Neural progenitor cell (in vitro differentiated cells): Measurements from ENCODE around the gene DIDO1. TPM values are rescaled to one million over a fixed set of nuclear protein-coding genes. Genes with fewer than 3 reads are reported as not detected.
A peak's percentile ranks its signal among the peaks of the same experiment; 100 is the strongest.

Source experiments
- DNase-seq: peaks from one replicate; pipeline ENCODE4 v3.0.0-alpha.2; 2016; ENCODE audit warnings: low spot score
- H2AFZ ChIP-seq: fragments of 200-600 bp; sonication (generic); replicated peaks from 2 replicates; pipeline ENCODE4 v1.6.1; 2016; ENCODE audit warnings: antibody characterized with exemption
- H3F3A ChIP-seq: fragments of 200-600 bp; sonication (generic); 2 replicates; pipeline ENCODE4 v1.6.1; 2016; ENCODE audit warnings: antibody characterized with exemption, low read depth
- H3K27ac ChIP-seq: fragments of 200-600 bp; sonication (generic); 2 replicates; pipeline ENCODE4 v1.5.1; 2016; ENCODE audit warnings: mild to moderate bottlenecking
- H3K27me3 ChIP-seq: fragments of 200-600 bp; sonication (generic); 2 replicates; pipeline ENCODE4 v1.6.1; 2016; ENCODE audit warnings: mild to moderate bottlenecking, moderate library complexity
- H3K36me3 ChIP-seq: fragments of 200-600 bp; sonication (generic); 2 replicates; pipeline ENCODE4 v1.5.1; 2016
- H3K4me1 ChIP-seq: fragments of 200-600 bp; sonication (generic); 2 replicates; pipeline ENCODE4 v1.6.1; 2016; ENCODE audit warnings: mixed run types
- H3K4me2 ChIP-seq: fragments of 200-600 bp; sonication (generic); 2 replicates; pipeline ENCODE4 v1.6.1; 2016
- H3K4me3 ChIP-seq: fragments of 200-600 bp; sonication (generic); 2 replicates; pipeline ENCODE4 v1.5.1; 2016
- H3K79me2 ChIP-seq: fragments of 200-600 bp; sonication (generic); 2 replicates; pipeline ENCODE4 v1.6.1; 2016; ENCODE audit warnings: low read depth
- H3K9ac ChIP-seq: fragments of 200-600 bp; sonication (generic); 2 replicates; pipeline ENCODE4 v1.6.1; 2016
- H3K9me3 ChIP-seq: fragments of 200-600 bp; sonication (generic); 2 replicates; pipeline ENCODE4 v1.5.1; 2016; ENCODE audit warnings: low read depth
- H4K20me1 ChIP-seq: fragments of 200-600 bp; sonication (generic); 2 replicates; pipeline ENCODE4 v1.6.1; 2016; ENCODE audit warnings: low read depth
- H3K27ac Mint-ChIP-seq: 3 replicates; pipeline ENCODE4 v1.8.0; 2021; ENCODE audit warnings: mixed read lengths
- H3K27me3 Mint-ChIP-seq: 2 replicates; pipeline ENCODE4 v1.8.0; 2022; ENCODE audit warnings: low read depth, mild to moderate bottlenecking, inconsistent platforms, moderate library complexity, mixed read lengths; ENCODE audit not compliant: insufficient read depth
- H3K36me3 Mint-ChIP-seq: 3 replicates; pipeline ENCODE4 v1.8.0; 2021; ENCODE audit warnings: mixed read lengths
- H3K4me1 Mint-ChIP-seq: 3 replicates; pipeline ENCODE4 v1.8.0; 2021; ENCODE audit warnings: mixed read lengths
- H3K4me3 Mint-ChIP-seq: 3 replicates; pipeline ENCODE4 v1.8.0; 2021; ENCODE audit warnings: mild to moderate bottlenecking, moderate library complexity, mixed read lengths
- H3K9me3 Mint-ChIP-seq: 3 replicates; pipeline ENCODE4 v1.8.0; 2020; ENCODE audit warnings: mixed read lengths
- EZH2 ChIP-seq: fragments of 200-600 bp; sonication (generic); IDR thresholded peaks from 2 replicates; pipeline ENCODE4 v1.6.1; 2017; ENCODE audit warnings: antibody characterized with exemption, mild to moderate bottlenecking, moderate library complexity
- EZH2phosphoT487 ChIP-seq: fragments of 200-600 bp; sonication (generic); IDR thresholded peaks from 2 replicates; pipeline ENCODE4 v1.6.1; 2017; ENCODE audit warnings: antibody characterized with exemption
- total RNA-seq: library from RNA; depleted of rRNA; stranded (reverse); fragments of >200 nt; gene quantifications from 2 replicates; pipeline ENCODE4 v1.2.3, GENCODE V29; 2015; ENCODE audit warnings: low replicate concordance
- TF ChIP-seq, protein P1 (sequence below): fragments of 200-600 bp; sonication (generic); IDR thresholded peaks from 2 replicates; pipeline ENCODE4 v1.5.1; 2017; ENCODE audit warnings: antibody characterized with exemption, mild to moderate bottlenecking

Gene DIDO1
- total RNA-seq, 1 donor from 2014 or later = 64.5 TPM

DNA sequence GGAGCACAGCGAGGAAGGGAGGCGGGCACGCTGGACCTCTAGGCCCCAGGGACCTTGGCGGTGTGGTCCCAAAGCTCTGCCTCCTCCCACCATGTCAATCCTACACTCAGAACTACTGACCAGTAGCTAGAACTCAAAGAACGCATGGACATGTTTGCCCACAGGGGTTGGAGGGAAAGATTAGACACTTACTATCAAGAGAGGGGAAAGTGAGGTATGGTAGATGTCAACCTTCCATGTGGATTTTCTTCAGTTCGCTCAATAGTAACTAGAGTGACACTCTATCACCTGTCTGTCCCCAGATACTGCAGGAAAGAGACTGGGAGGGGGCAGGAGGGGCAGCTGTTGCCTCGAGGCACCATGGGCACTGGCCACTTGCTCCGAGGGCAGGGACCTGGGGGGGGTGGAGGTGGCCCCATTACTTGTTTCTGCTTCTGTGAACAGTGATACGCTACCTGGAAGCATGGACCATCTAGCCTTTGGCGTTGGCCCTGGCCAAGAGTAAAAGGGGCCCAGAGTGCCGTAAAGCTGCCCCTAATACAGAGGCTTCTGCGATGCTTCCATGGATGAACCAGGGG, 912 bp upstream of the DIDO1 start:
- Histone ChIP-seq H3K4me2 (peak overlapping the region; percentile 97), H3K79me2 (peaks cover 98% of the 10 kb centered on the region), H3K4me3 (peak overlapping the region; percentile 99), H4K20me1 (peaks cover 95% of the 10 kb centered on the region), H2AFZ (no peak overlapping the region), H3K27ac (no peak overlapping the region), H3K36me3 (no peaks in the 10 kb centered on the region), H3F3A (peaks cover 51% of the 10 kb centered on the region), H3K9me3 (no peaks in the 10 kb centered on the region), H3K4me1 (peaks cover 26% of the 10 kb centered on the region), H3K9ac (no peak overlapping the region), H3K27me3 (no peaks in the 10 kb centered on the region)
- Mint-ChIP-seq H3K36me3 (peaks cover 2% of the 10 kb centered on the region), H3K27ac (peak overlapping the region; percentile 57), H3K4me3 (peak overlapping the region; percentile 94), H3K27me3 (peaks cover 2% of the 10 kb centered on the region), H3K4me1 (peaks cover 52% of the 10 kb centered on the region), H3K9me3 (no peaks in the 10 kb centered on the region)
- no peak for DNase-seq
- TF ChIP-seq, protein P1, sequence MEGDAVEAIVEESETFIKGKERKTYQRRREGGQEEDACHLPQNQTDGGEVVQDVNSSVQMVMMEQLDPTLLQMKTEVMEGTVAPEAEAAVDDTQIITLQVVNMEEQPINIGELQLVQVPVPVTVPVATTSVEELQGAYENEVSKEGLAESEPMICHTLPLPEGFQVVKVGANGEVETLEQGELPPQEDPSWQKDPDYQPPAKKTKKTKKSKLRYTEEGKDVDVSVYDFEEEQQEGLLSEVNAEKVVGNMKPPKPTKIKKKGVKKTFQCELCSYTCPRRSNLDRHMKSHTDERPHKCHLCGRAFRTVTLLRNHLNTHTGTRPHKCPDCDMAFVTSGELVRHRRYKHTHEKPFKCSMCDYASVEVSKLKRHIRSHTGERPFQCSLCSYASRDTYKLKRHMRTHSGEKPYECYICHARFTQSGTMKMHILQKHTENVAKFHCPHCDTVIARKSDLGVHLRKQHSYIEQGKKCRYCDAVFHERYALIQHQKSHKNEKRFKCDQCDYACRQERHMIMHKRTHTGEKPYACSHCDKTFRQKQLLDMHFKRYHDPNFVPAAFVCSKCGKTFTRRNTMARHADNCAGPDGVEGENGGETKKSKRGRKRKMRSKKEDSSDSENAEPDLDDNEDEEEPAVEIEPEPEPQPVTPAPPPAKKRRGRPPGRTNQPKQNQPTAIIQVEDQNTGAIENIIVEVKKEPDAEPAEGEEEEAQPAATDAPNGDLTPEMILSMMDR = no peak
- no peak for TF ChIP-seq EZH2phosphoT487
- TF ChIP-seq EZH2 = no peak

DNA sequence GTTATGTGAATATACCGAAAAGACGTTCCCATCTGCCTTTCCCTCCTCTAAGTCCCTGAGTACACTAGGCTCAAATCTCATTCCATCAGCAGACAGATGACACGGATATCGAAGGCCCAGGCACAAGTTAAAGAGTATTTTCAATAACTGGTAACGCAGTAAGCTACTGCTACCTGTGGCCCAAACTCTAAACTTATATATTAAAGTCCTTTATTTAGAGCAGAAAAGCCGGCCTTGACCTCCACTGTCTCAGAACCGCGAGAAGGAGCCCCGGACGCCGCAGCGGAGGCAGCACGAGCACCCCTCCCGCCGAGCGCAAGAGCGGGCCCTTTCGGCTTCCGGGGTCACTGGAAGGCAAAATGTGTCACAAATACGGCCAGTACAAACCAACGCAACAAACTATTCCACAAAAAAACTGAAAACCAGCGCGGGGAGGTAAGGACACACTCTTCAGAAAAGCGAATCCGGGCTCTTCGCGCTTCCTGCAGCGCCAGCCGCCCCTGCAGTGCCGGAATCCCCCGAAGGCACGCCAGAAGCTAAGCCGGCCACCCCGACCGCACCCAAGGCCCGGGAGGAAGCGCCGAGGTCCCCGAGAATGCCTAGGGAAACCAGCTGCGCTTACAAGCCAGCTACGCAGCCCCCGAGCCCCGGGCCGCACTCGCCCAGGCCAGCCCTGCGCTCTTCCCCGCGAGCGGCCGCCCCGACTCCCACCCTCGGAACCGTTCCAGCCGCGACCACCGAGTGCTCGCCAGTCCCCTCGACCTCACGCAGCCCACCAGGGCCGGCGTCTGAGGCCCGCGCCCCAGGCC, 681 bp downstream of the DIDO1 start:
- H3K9me3 ChIP-seq = no peaks in the 10 kb centered on the region
- no peaks in the 10 kb centered on the region for H3K9me3 Mint-ChIP-seq
- H3K4me1 Mint-ChIP-seq = peaks cover 58% of the 10 kb centered on the region
- H2AFZ ChIP-seq = no peak overlapping the region
- H3K9ac ChIP-seq = peak overlapping the region; percentile 88
- H3K79me2 ChIP-seq = peaks cover 98% of the 10 kb centered on the region
- peak overlapping the region; percentile 97 for H3K4me3 Mint-ChIP-seq
- peaks cover 95% of the 10 kb centered on the region for H4K20me1 ChIP-seq
- DNase-seq = peak; percentile 61
- TF ChIP-seq, protein P1 = no peak
- no peak for TF ChIP-seq EZH2phosphoT487
- TF ChIP-seq EZH2 = no peak
- peak overlapping the region; percentile 7 for H3K27ac Mint-ChIP-seq
- H3K36me3 Mint-ChIP-seq = peaks cover 2% of the 10 kb centered on the region
- H3K4me1 ChIP-seq = peaks cover 36% of the 10 kb centered on the region
- H3K36me3 ChIP-seq = no peaks in the 10 kb centered on the region
- H3F3A ChIP-seq = peaks cover 45% of the 10 kb centered on the region
- H3K4me2 ChIP-seq = peak overlapping the region; percentile 97
- peak overlapping the region; percentile 73 for H3K27ac ChIP-seq
- H3K4me3 ChIP-seq = peak overlapping the region; percentile 99
- H3K27me3 Mint-ChIP-seq = peaks cover 4% of the 10 kb centered on the region
- H3K27me3 ChIP-seq = no peaks in the 10 kb centered on the region

DNA sequence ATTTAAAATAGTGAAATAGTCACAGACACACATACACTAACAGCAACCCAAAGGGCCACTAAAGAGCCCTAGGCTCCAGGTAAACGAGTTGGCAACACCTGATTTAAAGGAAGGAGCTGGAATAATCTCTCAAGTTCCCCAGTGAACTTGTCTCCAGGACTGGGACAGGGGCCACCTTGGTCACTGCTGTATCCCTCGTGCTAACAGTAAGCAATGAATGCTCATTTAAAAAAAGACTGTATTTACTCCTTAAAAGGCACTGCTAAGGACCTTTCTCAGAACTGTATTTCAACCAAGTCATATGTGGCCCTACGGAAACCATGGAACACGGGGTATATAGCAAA, 1.3 kb downstream of the DIDO1 start:
- Histone ChIP-seq H3F3A (peaks cover 43% of the 10 kb centered on the region), H3K9ac (peak overlapping the region; percentile 88), H3K27me3 (no peaks in the 10 kb centered on the region), H2AFZ (no peak overlapping the region), H3K4me2 (peak overlapping the region; percentile 97), H3K4me1 (peaks cover 37% of the 10 kb centered on the region), H3K4me3 (peak overlapping the region; percentile 99), H3K79me2 (peaks cover 98% of the 10 kb centered on the region), H4K20me1 (peaks cover 95% of the 10 kb centered on the region), H3K9me3 (no peaks in the 10 kb centered on the region), H3K27ac (no peak overlapping the region), H3K36me3 (no peaks in the 10 kb centered on the region)
- peak overlapping the region; percentile 97 for H3K4me3 Mint-ChIP-seq
- H3K4me1 Mint-ChIP-seq = peaks cover 58% of the 10 kb centered on the region
- no peak for DNase-seq
- TF ChIP-seq, protein P1 = no peak
- TF ChIP-seq EZH2phosphoT487 = no peak
- no peak for TF ChIP-seq EZH2
- H3K36me3 Mint-ChIP-seq = peaks cover 2% of the 10 kb centered on the region
- H3K27me3 Mint-ChIP-seq = peaks cover 4% of the 10 kb centered on the region
- peak overlapping the region; percentile 7 for H3K27ac Mint-ChIP-seq
- no peaks in the 10 kb centered on the region for H3K9me3 Mint-ChIP-seq
